PC-3 (cell line): ENCODE data around the gene PPP1R1C.

Experiments used
- EZH2 ChIP-seq: fragments of 300-600 bp; sonication (generic); IDR thresholded peaks from one replicate; pipeline ENCODE4 v1.6.1; 2017; ENCODE audit warnings: antibody characterized with exemption, mild to moderate bottlenecking, low read length; ENCODE audit not compliant: unreplicated experiment
- EZH2phosphoT487 ChIP-seq: fragments of 300-600 bp; sonication (generic); IDR thresholded peaks from 2 replicates; pipeline ENCODE4 v1.6.1; 2018; ENCODE audit warnings: mild to moderate bottlenecking, antibody characterized with exemption, low read length, borderline replicate concordance
- TF ChIP-seq, protein P1 (sequence below): fragments of 300-600 bp; sonication (generic); conservative IDR thresholded peaks from 2 replicates; pipeline ENCODE4 v1.5.1; 2017; ENCODE audit warnings: antibody characterized with exemption, low read depth, mild to moderate bottlenecking, low read length

DNA sequence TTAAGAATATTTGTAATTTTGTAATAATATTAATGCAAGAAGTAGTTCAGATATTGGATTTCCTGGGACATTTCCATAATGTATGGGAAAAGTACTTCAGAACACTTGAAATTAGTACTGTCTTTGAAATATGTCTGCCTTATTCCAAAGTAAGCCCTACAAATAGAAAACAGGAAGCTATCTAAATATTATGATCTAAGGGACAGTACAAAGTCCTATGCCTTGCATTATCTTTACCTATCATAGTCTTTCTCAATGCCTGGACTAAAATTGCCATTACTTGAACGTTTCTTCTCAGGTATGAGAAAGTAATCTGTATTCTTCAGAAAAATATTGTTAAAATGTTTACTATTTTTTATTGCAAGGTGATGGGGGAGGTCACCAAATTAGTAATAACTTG is 113.0 kb downstream of the PPP1R1C start:
- TF ChIP-seq, protein P1, sequence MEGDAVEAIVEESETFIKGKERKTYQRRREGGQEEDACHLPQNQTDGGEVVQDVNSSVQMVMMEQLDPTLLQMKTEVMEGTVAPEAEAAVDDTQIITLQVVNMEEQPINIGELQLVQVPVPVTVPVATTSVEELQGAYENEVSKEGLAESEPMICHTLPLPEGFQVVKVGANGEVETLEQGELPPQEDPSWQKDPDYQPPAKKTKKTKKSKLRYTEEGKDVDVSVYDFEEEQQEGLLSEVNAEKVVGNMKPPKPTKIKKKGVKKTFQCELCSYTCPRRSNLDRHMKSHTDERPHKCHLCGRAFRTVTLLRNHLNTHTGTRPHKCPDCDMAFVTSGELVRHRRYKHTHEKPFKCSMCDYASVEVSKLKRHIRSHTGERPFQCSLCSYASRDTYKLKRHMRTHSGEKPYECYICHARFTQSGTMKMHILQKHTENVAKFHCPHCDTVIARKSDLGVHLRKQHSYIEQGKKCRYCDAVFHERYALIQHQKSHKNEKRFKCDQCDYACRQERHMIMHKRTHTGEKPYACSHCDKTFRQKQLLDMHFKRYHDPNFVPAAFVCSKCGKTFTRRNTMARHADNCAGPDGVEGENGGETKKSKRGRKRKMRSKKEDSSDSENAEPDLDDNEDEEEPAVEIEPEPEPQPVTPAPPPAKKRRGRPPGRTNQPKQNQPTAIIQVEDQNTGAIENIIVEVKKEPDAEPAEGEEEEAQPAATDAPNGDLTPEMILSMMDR = no peak
- no peak for TF ChIP-seq EZH2
- TF ChIP-seq EZH2phosphoT487 = no peak
